PC-3 (cell line): Measurements from ENCODE around the gene COLEC12. TPM values are rescaled to one million over a fixed set of nuclear protein-coding genes. Genes with fewer than 3 reads are reported as not detected.

ENCODE experiments used
- ATAC-seq: fragments of 200-7000 bp; cut with Tn5 transposase; 2 replicates; pipeline ENCODE4 v1.9.1; 2020; ENCODE audit warnings: mild to moderate bottlenecking, moderate library complexity
- BruUV-seq: library from RNA; stranded (reverse); fragments of 400-500 nt; replicated peaks from 2 replicates; lab custom pipeline; 2021; lab: Mats Ljungman, UMichigan
- CTCF ChIA-PET: fragments of 300-600 bp; sonication (Branson Sonifier 250); formaldehyde crosslinking; loops from one replicate; lab custom pipeline; 2022; ENCODE audit warnings: antibody characterized with exemption; lab: Charles Lee
- POLR2A ChIA-PET: fragments of 300-600 bp; sonication (Branson Sonifier 250); formaldehyde crosslinking; loops from one replicate; lab custom pipeline; 2022; ENCODE audit warnings: antibody characterized with exemption; ENCODE audit not compliant: unreplicated experiment; lab: Charles Lee
- DNase-seq: peaks from one replicate; pipeline ENCODE4 v3.0.0-alpha.2; 2015
- H2AFZ ChIP-seq: fragments of 300-600 bp; sonication (generic); 2 replicates; pipeline ENCODE4 v1.6.0; 2016; ENCODE audit warnings: antibody characterized with exemption, low read length
- H3F3A ChIP-seq: fragments of 300-600 bp; sonication (generic); one replicate; pipeline ENCODE4 v1.6.0; 2017; ENCODE audit warnings: antibody characterized with exemption, low read length, control low read depth, mild to moderate bottlenecking; ENCODE audit not compliant: unreplicated experiment
- H3K27ac ChIP-seq: fragments of 300-600 bp; sonication (generic); 2 replicates; pipeline ENCODE4 v1.5.1; 2016; ENCODE audit warnings: mild to moderate bottlenecking, low read length
- H3K27me3 ChIP-seq: fragments of 300-600 bp; sonication (generic); 2 replicates; pipeline ENCODE4 v1.6.1; 2016; ENCODE audit warnings: low read length, mixed read lengths
- H3K36me3 ChIP-seq: fragments of 300-600 bp; sonication (generic); 2 replicates; pipeline ENCODE4 v1.6.1; 2016; ENCODE audit warnings: low read depth, mixed run types, low read length, mixed read lengths
- H3K4me1 ChIP-seq: fragments of 300-600 bp; sonication (generic); 2 replicates; pipeline ENCODE4 v1.5.1; 2016; ENCODE audit warnings: low read length; ENCODE audit not compliant: insufficient read depth
- H3K4me2 ChIP-seq: fragments of 300-600 bp; sonication (generic); 2 replicates; pipeline ENCODE4 v1.6.0; 2016; ENCODE audit warnings: low read length
- H3K4me3 ChIP-seq: fragments of 300-600 bp; sonication (generic); 2 replicates; pipeline ENCODE4 v1.5.1; 2016; ENCODE audit warnings: mild to moderate bottlenecking, low read length, mixed read lengths
- H3K79me2 ChIP-seq: fragments of 300-600 bp; sonication (generic); 2 replicates; pipeline ENCODE4 v1.6.1; 2017; ENCODE audit warnings: low read length, mixed read lengths
- H3K9ac ChIP-seq: fragments of 300-600 bp; sonication (generic); 2 replicates; pipeline ENCODE4 v1.6.0; 2016; ENCODE audit warnings: mild to moderate bottlenecking, low read length
- H3K9me2 ChIP-seq: fragments of 300-600 bp; sonication (generic); replicated peaks from 2 replicates; pipeline ENCODE4 v1.6.1; 2016; ENCODE audit warnings: mixed run types, low read length, mixed read lengths
- H3K9me3 ChIP-seq: fragments of 300-600 bp; sonication (generic); 2 replicates; pipeline ENCODE4 v1.6.1; 2016; ENCODE audit warnings: low read length, mixed read lengths
- H4K20me1 ChIP-seq: fragments of 300-600 bp; sonication (generic); 2 replicates; pipeline ENCODE4 v1.6.1; 2016; ENCODE audit warnings: low read length, mixed read lengths
- CTCF ChIP-seq: fragments of 300-600 bp; sonication (generic); conservative IDR thresholded peaks from 2 replicates; pipeline ENCODE4 v1.5.1; 2017; ENCODE audit warnings: antibody characterized with exemption, low read depth, mild to moderate bottlenecking, low read length
- EZH2 ChIP-seq: fragments of 300-600 bp; sonication (generic); IDR thresholded peaks from one replicate; pipeline ENCODE4 v1.6.1; 2017; ENCODE audit warnings: antibody characterized with exemption, mild to moderate bottlenecking, low read length; ENCODE audit not compliant: unreplicated experiment
- EZH2phosphoT487 ChIP-seq: fragments of 300-600 bp; sonication (generic); IDR thresholded peaks from 2 replicates; pipeline ENCODE4 v1.6.1; 2018; ENCODE audit warnings: mild to moderate bottlenecking, antibody characterized with exemption, low read length, borderline replicate concordance
- intact Hi-C: fragments of 100-400 bp; cut with micrococcal nuclease; formaldehyde crosslinking; loops from 2 replicates; pipeline ENCODE4 v1.9.0; 2023
- total RNA-seq: library from RNA; depleted of rRNA; stranded (reverse); fragments of >200 nt; gene quantifications from 2 replicates; pipeline ENCODE4 v1.2.3, GENCODE V29; 2014

Gene COLEC12
- total RNA-seq, 1 experiment from 2014 or later: 0.04 TPM

- no peak for TF ChIP-seq CTCF
- TF ChIP-seq EZH2: no peak
- no peak for TF ChIP-seq EZH2phosphoT487
- POLR2A ChIA-PET: no interaction called here
- no peak overlapping the region for H3K9ac ChIP-seq
These were observed 149.4 kb downstream of the COLEC12 start for GRCh38 chr18:350953-351572.

GRCh38 chr18:346600-346999, 153.9 kb downstream of the COLEC12 start:
- no peaks in the 10 kb centered on the region for H4K20me1 ChIP-seq
- no peaks in the 10 kb centered on the region for H3K79me2 ChIP-seq
- H3K9ac ChIP-seq: no peak overlapping the region
- ChIA-PET POLR2A (no interaction called here), CTCF (no interaction called here)
- no peaks in the 10 kb centered on the region for H3K4me1 ChIP-seq
- no TSS peak for BruUV-seq
- no peak for ATAC-seq
- H3K4me2 ChIP-seq: no peak overlapping the region
- no peaks in the 10 kb centered on the region for H3F3A ChIP-seq
- TF ChIP-seq EZH2 (no peak), CTCF (no peak), EZH2phosphoT487 (no peak)
- H3K9me2 ChIP-seq: no peaks in the 10 kb centered on the region
- intact Hi-C loops: no loop called here
- no peaks in the 10 kb centered on the region for H3K9me3 ChIP-seq
- no peak for DNase-seq
- H3K36me3 ChIP-seq: no peaks in the 10 kb centered on the region
- H3K4me3 ChIP-seq: no peak overlapping the region
- H2AFZ ChIP-seq: no peak overlapping the region
- H3K27me3 ChIP-seq: peaks cover 70% of the 10 kb centered on the region
- H3K27ac ChIP-seq: no peak overlapping the region

More at GRCh38 chr18:350953-351572, 149.4 kb downstream of the COLEC12 start:
- Histone ChIP-seq H3K36me3 (no peaks in the 10 kb centered on the region), H3K9me2 (no peaks in the 10 kb centered on the region), H2AFZ (no peak overlapping the region), H4K20me1 (no peaks in the 10 kb centered on the region), H3F3A (no peaks in the 10 kb centered on the region), H3K9me3 (no peaks in the 10 kb centered on the region), H3K4me1 (no peaks in the 10 kb centered on the region), H3K4me3 (no peak overlapping the region), H3K27me3 (peaks cover 87% of the 10 kb centered on the region), H3K79me2 (no peaks in the 10 kb centered on the region), H3K4me2 (no peak overlapping the region), H3K27ac (no peak overlapping the region)
- no TSS peak for BruUV-seq
- CTCF ChIA-PET: no interaction called here
- no peak for DNase-seq
- intact Hi-C loops: no loop called here
- no peak for ATAC-seq

GRCh38 chr18:341102-341501, 159.4 kb downstream of the COLEC12 start:
- Histone ChIP-seq H3K36me3 (no peaks in the 10 kb centered on the region), H2AFZ (no peak overlapping the region), H3K4me3 (no peak overlapping the region), H3K4me2 (no peak overlapping the region), H3K27me3 (peaks cover 77% of the 10 kb centered on the region), H3K79me2 (no peaks in the 10 kb centered on the region), H3K4me1 (no peaks in the 10 kb centered on the region), H3K27ac (no peak overlapping the region), H3F3A (no peaks in the 10 kb centered on the region), H3K9me3 (no peaks in the 10 kb centered on the region), H3K9ac (no peak overlapping the region), H3K9me2 (no peaks in the 10 kb centered on the region), H4K20me1 (no peaks in the 10 kb centered on the region)
- BruUV-seq: no TSS peak
- ChIA-PET CTCF (no interaction called here), POLR2A (no interaction called here)
- ATAC-seq (no peak), DNase-seq (no peak)
- intact Hi-C loops: no loop called here
- no peak for TF ChIP-seq CTCF
- no peak for TF ChIP-seq EZH2
- no peak for TF ChIP-seq EZH2phosphoT487
